Stimulated activated CD4-positive, alpha-beta T cell treated with anti-CD3 and anti-CD28 coated beads, Interleukin-2, amount 100 ng/mL, for 4 hours (primary cell): Measurements from ENCODE around the gene TSC22D1.

ENCODE experiments used
- DNase-seq: peaks from one replicate; pipeline ENCODE4 v3.0.0-alpha.2; 2020; ENCODE audit warnings: low read depth

The TSC22D1 gene

GRCh38 chr13:44425815-44426078, 150.4 kb downstream of the TSC22D1 start:
- DNase-seq: no peak

DNA sequence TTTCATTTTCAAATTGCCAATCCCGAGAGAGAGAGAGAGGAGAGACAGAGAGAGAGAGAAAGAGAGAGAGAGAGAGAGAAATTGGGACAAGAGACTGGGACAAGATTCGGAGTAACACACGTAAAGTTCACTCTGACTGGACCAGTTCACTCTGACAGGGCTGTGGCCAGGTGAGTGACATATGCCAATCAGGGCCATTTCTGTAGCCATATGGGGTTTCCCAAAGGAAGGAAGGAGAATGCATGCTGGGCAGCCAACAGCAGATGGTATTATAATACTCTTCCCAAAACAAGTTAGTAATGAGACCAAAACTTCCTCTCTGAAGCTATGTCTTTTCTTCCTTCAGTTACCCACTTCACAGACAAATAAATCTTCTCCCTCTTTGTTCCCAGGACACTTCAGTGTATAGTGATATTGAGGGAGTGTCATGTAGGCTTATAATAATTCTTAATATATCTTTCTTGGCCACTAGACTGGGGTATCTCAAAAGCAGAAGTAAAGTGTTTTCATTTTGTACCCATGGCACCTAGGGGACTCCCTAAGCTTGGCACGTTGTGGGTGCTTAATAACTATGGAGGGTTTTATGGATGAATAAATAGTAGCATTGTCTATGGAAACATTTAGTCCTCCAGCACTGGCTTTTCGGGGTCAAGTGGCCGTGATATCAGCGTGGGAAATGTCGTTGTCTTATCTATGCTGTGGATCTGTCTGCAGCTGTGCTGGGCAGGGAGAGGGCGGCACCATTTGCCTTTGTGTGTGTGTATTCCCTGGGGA, 150.9 kb downstream of the TSC22D1 start:
- no peak for DNase-seq

GRCh38 chr13:44423824-44424223, 152.3 kb downstream of the TSC22D1 start:
- DNase-seq: no peak

DNA sequence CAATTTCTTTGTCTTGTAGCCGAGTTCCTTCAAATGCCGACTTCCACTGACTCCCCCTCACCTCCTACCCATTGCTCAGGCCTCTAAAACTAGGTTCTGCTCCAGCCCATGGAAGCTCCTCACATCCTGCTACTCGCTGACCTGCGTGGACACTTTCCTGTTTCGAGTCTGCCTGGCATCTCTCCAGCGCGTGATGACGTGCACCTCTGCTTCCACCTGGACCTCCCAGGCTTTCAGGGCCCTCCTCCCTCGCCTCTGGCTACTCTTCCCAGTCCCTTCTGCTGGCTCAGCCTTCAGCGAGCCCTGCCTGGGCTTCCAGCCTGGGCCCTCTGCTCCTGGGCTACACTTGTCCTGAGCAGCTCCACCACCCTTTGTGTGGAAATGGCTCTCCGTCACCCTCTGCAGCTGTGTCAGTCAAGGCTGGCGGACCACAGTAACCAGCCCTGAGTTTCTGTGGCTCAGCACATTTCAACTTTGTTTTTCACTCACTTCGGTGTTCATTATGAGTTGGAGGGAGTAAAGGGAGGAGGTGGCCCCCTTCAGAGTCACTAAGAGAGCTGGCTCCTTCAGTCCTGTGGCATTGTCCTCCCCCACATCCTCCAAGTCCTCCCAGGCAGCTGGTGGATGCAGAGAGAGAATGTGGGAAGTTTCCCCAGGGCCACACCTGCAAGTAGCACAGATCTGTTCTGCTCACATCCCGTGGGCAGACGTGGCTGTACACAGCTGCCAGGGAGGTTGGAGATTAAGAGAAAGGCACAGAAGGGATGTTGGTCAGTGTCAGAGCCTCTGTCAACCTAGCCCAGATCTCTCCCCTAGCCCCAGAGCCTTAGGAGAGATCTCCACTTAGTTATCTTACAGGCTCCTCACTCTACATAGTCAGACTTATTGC, 153.1 kb downstream of the TSC22D1 start:
- DNase-seq: no peak

DNA sequence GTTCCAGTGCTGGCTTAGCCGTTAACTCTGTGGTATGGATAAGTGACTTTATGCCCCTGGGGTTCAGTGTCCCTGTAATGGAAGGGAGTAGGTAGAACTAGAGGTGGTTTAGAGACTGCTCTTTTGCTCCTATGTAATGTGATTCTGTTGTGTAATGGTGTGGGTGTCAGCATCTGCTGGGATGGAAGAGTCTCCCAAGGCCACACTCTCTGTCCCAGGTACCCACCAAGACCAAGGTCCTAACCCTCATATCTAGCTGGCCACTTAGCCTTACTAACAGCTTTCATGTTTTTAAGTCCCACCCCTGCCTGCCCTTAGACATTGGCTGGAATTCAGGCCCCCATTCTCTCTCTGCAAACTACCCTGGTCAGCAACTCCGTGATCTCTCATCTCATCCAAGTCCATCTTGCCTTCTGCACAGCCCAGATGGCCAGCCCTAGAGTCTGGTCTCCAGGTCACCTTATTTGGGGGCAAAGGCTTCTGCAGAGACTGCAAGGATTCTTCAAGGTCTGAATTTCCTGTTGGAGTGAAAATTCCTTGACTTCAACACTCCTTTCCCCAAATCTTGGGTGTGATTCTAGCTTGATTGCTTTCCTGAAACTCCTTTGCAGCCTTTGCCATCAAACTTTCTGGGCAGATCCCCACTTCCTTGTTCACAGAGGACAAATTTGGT, 154.1 kb downstream of the TSC22D1 start:
- DNase-seq: no peak

DNA sequence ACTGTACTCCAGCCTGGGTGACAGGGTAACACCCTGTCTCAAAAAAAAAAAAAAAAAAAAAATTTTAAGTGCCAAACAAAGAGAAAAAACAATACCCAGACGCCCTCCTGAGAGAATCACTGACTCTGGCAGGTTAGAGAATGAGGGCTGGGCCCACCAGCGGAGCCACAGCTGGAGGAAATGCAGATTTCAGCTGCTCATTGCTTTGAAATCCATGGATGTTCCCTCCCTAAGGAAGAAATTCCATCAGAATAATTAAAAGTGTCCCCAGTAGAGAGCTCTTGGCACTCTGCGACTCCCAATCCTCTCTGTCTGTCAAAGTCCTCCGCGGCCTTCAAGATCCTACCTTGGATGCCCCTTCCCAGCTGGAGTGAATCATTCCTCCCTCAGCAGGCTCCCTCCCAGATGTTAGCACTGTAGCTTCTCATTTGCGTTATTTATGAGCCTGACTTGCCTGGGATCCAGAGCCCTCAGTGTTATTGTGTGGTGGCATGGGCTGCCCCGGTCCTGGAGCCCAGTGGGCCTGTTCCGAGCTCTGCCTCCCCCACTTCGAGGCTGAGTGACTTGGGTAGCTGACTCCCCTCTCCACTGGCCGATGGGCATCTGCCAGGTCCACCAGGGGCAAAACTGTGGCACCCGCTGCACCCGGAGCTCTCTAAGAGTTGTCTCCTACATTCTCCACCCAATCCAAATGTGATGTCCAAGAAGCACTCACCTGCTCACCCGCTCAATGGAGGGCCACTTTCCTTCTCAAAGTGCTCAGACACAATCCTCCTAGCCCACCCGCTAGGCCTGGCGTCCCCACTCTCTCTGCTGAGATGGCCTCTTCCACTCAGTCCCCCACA, 155.5 kb downstream of the TSC22D1 start:
- no peak for DNase-seq

- DNase-seq: no peak
Measured at GRCh38 chr13:44417876-44418275, 158.3 kb downstream of the TSC22D1 start.

DNA sequence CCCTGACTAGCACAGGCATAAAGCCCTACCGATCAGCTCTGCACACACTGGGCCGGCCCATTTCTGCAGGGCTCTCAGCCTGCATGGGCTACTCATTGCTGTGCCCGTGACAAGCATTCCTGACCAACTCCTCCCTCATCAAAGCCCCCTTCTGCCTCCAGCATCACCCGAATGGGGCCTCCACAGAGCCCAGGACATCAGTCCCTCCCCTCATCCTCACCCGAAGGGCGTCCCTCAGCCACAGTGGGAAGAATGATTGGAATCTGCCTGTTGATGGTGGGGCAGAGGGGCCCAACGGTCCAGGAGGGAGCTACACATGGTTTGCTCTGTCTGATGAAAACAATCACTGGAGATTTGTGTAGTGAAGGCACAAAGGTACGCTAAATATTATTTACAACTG, 158.7 kb downstream of the TSC22D1 start:
- no peak for DNase-seq

- no peak for DNase-seq
Measured at GRCh38 chr13:44416744-44417143, 159.4 kb downstream of the TSC22D1 start.

DNA sequence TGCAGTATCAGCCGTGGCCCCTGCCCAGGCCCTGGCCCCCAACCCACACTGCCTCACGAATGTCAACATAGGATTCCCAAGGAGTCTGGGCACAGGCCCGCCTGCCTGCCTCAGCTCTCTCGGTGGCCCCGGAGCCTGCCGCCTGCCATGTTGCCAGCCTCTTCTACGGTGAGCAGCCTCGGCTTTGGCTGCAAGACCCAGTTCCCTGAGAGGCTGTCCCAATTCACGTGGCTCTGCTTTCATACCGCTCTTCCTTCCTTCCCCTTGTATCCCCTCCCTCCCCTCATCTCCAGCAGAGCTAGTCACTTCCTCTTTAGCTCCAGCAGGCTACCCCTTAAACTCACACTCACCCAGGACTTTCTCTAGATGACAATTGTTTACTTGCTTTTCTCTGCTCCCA, 159.8 kb downstream of the TSC22D1 start:
- DNase-seq: no peak

DNA sequence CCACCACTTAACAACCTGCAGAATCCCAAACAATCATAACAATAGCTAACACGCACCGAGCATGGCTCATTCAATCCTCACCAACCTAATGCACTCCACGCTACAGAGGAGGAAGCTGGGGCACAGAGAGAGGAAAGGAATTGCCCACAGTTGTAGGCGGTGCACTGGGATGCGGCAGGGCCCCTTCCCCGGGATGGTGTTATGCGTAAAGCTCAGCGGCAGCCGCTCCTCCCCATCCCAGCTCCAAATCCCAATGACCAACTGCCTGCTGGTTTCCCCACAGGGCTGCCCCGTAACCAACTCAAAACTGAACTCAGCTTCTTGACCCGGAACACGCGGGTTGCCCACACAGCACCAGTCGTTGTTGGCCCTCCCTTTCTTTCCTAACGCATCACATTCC, 160.3 kb downstream of the TSC22D1 start:
- no peak for DNase-seq

DNA sequence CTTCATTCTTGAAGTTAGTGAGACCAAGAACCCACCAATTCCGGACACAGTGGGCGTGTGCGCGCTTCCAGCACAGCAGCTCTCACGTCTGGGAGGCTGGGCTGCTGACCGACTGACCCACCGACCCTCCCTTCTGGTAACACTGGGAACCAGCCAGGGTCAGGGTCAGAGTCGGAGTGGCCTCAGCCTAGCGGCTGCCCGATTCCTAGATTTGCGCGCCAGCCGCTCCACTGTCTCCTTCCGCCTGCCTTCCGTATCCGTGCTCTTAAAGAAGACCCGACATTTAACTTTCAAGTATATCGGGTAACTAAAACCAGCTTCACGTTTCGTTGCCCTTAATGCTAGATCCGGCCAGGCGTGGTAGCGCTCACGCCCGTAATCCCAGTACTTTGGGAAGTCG, 161.4 kb downstream of the TSC22D1 start:
- no peak for DNase-seq

DNA sequence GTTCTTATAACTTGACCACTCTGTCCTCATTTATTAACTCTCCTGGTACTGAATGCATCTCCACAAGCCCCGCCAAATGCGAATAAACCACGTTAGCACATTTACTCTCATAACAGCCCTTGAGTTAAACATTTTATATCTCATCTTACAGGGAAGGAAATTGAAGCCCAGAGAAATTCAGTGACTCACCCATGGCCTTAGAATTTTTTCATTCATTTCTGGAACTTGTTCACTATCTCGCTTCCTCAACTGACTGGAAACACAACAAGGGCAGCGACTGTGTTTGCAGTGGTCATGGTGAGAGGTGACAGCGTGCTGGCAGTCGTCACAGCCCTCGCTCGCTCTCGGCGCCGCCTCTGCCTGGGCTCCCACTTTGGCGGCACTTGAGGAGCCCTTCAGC, 163.0 kb downstream of the TSC22D1 start:
- DNase-seq: no peak

GRCh38 chr13:44412346-44412935, 163.7 kb downstream of the TSC22D1 start:
- DNase-seq: no peak

DNA sequence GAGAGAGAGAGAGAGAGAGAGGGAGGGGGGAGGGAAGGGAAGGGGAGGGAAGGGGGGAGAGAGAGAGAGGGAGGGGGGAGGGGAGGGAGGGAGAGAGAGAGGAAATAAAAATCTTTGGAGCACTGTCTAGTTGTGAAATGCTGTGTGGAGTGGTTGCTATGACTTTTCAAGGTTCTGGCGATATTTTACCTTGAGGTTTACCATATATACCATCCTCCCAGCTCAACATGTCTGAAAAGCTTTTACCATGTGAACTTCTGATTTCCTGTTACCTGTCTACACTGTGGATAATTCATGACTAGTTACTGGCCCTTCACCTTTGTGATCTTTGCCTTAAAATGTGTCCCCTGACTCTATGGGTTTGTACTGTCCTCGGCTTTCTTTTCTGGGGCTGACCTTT, 164.3 kb downstream of the TSC22D1 start:
- no peak for DNase-seq

GRCh38 chr13:44410328-44410859, 165.7 kb downstream of the TSC22D1 start:
- no peak for DNase-seq

GRCh38 chr13:44409595-44409994, 166.5 kb downstream of the TSC22D1 start:
- DNase-seq: no peak

DNA sequence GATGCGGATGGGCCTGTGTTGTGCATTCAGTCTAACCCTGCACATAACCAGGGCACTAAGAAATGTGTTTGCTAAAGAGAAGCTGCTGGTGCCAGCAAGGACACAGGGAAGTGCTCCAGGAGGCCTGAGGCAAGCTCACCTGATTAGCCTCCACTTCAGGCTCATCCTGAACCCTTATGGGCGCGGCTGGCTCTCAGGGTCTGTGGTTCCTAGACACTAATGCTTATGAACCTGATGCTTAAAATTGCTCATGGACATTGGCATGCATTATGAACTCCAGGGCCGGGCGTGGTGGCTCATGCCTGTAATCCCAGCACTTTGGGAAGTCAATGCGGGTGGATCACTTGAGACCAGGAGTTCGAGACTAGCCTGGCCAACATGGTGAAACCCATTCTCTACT, 168.2 kb downstream of the TSC22D1 start:
- DNase-seq: no peak

DNA sequence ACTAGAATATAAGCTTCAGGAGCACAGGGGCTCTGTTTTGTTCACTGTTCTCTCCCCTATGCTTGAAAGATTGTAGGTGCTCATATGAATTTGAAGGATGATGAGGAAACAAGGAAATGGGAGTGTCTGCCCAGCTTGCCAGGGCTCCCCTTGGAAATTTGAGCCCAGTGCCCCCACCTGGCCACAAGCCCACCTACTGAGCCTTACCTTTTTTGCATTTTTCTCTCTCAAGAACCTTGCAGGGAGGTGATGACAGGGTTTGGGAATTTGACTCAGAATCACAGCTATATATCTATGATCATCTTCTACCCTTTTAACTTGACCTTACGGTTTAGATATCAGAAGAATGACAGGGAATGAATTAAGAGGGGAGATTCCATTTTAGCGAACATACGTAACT, 168.8 kb downstream of the TSC22D1 start:
- DNase-seq: no peak

- DNase-seq: no peak
Measured at GRCh38 chr13:44406617-44407016, 169.5 kb downstream of the TSC22D1 start.
